Mesodermal cell (in vitro differentiated cells): ENCODE data around the gene GRAMD1B.

Experiments used
- H3K27ac ChIP-seq: 2 replicates; pipeline ENCODE4 v1.7.0; 2013; ENCODE audit warnings: mild to moderate bottlenecking, low read depth, low read length, moderate library complexity; ENCODE audit not compliant: severe bottlenecking
- H3K36me3 ChIP-seq: 2 replicates; pipeline ENCODE4 v1.7.1; 2013; ENCODE audit warnings: mild to moderate bottlenecking, low read length, moderate library complexity; ENCODE audit not compliant: control insufficient read depth, insufficient read depth
- H3K4me1 ChIP-seq: one replicate; pipeline ENCODE4 v1.7.1; 2013; ENCODE audit warnings: mild to moderate bottlenecking, low read length; ENCODE audit not compliant: insufficient read depth, control insufficient read depth, poor library complexity, severe bottlenecking
- H3K4me3 ChIP-seq: 2 replicates; pipeline ENCODE4 v1.7.0; 2013; ENCODE audit warnings: low read length, control low read depth, mild to moderate bottlenecking; ENCODE audit not compliant: insufficient read depth, poor library complexity, severe bottlenecking; ENCODE audit errors: extremely low read depth
- H3K9me3 ChIP-seq: 2 replicates; pipeline ENCODE4 v1.7.1; 2013; ENCODE audit warnings: mild to moderate bottlenecking, low read length, moderate library complexity; ENCODE audit not compliant: control insufficient read depth
- WGBS, 2 experiments: methylation state at CpG; one replicate each; pipeline ENCODE4 v1.1.5; 2013; ENCODE audit warnings: missing lambda C conversion rate in 2 of 2; ENCODE audit not compliant: insufficient coverage in 2 of 2; 5-methylcytosine and 5-hydroxymethylcytosine counted together

GRAMD1B gene

GRCh38 chr11:123537726-123538125, 107.7 kb downstream of the GRAMD1B start:
- H3K9me3 ChIP-seq: no peaks in the 10 kb centered on the region
- H3K27ac ChIP-seq: no peak overlapping the region
- H3K36me3 ChIP-seq: no peaks in the 10 kb centered on the region
- peaks cover 5% of the 10 kb centered on the region for H3K4me1 ChIP-seq
- 87 to 94% methylated on average over 2 to 3 of the region's 4 CpGs for WGBS, 2 experiments
- H3K4me3 ChIP-seq: no peak overlapping the region

- Histone ChIP-seq H3K27ac (no peak overlapping the region), H3K4me1 (peaks cover 9% of the 10 kb centered on the region), H3K36me3 (no peaks in the 10 kb centered on the region), H3K4me3 (no peak overlapping the region), H3K9me3 (no peaks in the 10 kb centered on the region)
- 82 to 89% methylated on average over 3 of the region's 4 CpGs for WGBS, 2 experiments
Observed at GRCh38 chr11:123543797-123544196, 113.7 kb downstream of the GRAMD1B start.

- WGBS, 2 experiments: 85 to 90% methylated on average over 8 of the region's 16 CpGs
- Histone ChIP-seq H3K27ac (no peak overlapping the region), H3K9me3 (no peaks in the 10 kb centered on the region), H3K36me3 (no peaks in the 10 kb centered on the region), H3K4me3 (no peak overlapping the region), H3K4me1 (peaks cover 9% of the 10 kb centered on the region)
Observed at GRCh38 chr11:123544631-123545375, 114.7 kb downstream of the GRAMD1B start.

GRCh38 chr11:123545726-123546270, 115.7 kb downstream of the GRAMD1B start:
- Histone ChIP-seq H3K4me3 (no peak overlapping the region), H3K4me1 (peaks cover 9% of the 10 kb centered on the region), H3K27ac (no peak overlapping the region), H3K36me3 (no peaks in the 10 kb centered on the region), H3K9me3 (no peaks in the 10 kb centered on the region)
- WGBS, 2 experiments: 90 to 93% methylated on average over 2 of the region's 4 CpGs

- Histone ChIP-seq H3K4me1 (peaks cover 9% of the 10 kb centered on the region), H3K36me3 (no peaks in the 10 kb centered on the region), H3K27ac (no peak overlapping the region), H3K9me3 (no peaks in the 10 kb centered on the region), H3K4me3 (no peak overlapping the region)
- 75 to 100% methylated on average over 1 to 2 of the region's 2 CpGs for WGBS, 2 experiments
Observed at GRCh38 chr11:123546515-123546914, 116.4 kb downstream of the GRAMD1B start.

- H3K36me3 ChIP-seq: no peaks in the 10 kb centered on the region
- H3K4me3 ChIP-seq: no peak overlapping the region
- peaks cover 9% of the 10 kb centered on the region for H3K4me1 ChIP-seq
- H3K27ac ChIP-seq: no peak overlapping the region
- H3K9me3 ChIP-seq: no peaks in the 10 kb centered on the region
Observed at GRCh38 chr11:123547180-123547579, 117.1 kb downstream of the GRAMD1B start.

- WGBS, 2 experiments: 93 to 96% methylated on average over 3 of the region's 4 CpGs
Observed at GRCh38 chr11:123548774-123549173, 118.7 kb downstream of the GRAMD1B start.

GRCh38 chr11:123549926-123550917, 120.2 kb downstream of the GRAMD1B start:
- Histone ChIP-seq H3K4me3 (no peak overlapping the region), H3K4me1 (no peaks in the 10 kb centered on the region), H3K36me3 (no peaks in the 10 kb centered on the region), H3K27ac (no peak overlapping the region), H3K9me3 (peaks cover 4% of the 10 kb centered on the region)
- WGBS, 2 experiments: 85 to 89% methylated on average over 14 of the region's 16 CpGs

More at GRCh38 chr11:123548774-123549173, 118.7 kb downstream of the GRAMD1B start:
- Histone ChIP-seq H3K27ac (no peak overlapping the region), H3K4me3 (no peak overlapping the region), H3K36me3 (no peaks in the 10 kb centered on the region), H3K9me3 (no peaks in the 10 kb centered on the region), H3K4me1 (peaks cover under 1% of the 10 kb centered on the region)

GRCh38 chr11:123551079-123551478, 121.0 kb downstream of the GRAMD1B start:
- H3K36me3 ChIP-seq: no peaks in the 10 kb centered on the region
- WGBS, 2 experiments: 95 to 100% methylated on average over 4 to 6 of the region's 6 CpGs
- H3K4me3 ChIP-seq: no peak overlapping the region
- no peak overlapping the region for H3K27ac ChIP-seq
- no peaks in the 10 kb centered on the region for H3K4me1 ChIP-seq
- peaks cover 4% of the 10 kb centered on the region for H3K9me3 ChIP-seq

GRCh38 chr11:123556633-123557032, 126.6 kb downstream of the GRAMD1B start:
- 83 to 85% methylated on average over 4 to 5 of the region's 7 CpGs for WGBS, 2 experiments
- H3K27ac ChIP-seq: no peak overlapping the region
- no peaks in the 10 kb centered on the region for H3K36me3 ChIP-seq
- H3K4me3 ChIP-seq: no peak overlapping the region
- peaks cover 3% of the 10 kb centered on the region for H3K4me1 ChIP-seq
- peaks cover 4% of the 10 kb centered on the region for H3K9me3 ChIP-seq
